ENCODE results near the gene ZNF143. TPM values are rescaled to one million over a fixed set of nuclear protein-coding genes. Genes with fewer than 3 reads are reported as not detected.
A peak's percentile ranks its signal among the peaks of the same experiment; 100 is the strongest.

ZNF143 gene
- total and polyA plus RNA-seq, 8 donors, result 17.3 to 29.4 (median 24.7) TPM

DNA sequence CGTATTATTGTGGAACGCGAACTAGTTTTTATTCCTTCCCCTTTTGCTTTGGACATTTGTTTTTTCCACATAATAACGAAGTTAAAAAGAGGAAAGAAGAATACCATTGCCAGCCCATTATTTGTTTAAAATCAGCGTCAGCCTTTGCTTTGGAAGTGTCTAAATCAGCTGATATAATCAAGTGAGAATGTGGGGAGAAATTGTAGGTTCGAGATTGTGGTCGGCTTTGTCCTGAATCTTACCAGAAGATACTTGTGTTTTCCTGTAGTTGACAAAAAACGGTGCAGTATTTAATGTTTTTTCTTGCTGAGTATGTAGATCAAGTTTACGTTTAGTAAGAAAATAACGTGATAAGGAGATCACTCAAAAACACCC, 935 bp downstream of the ZNF143 start:
- Histone ChIP-seq H3K36me3 (peaks cover 0 to 3% of the 10 kb centered on the region in 2 donors), H3K4me1 (peaks cover 9 to 30% of the 10 kb centered on the region in 2 donors), H3K27ac (peak overlapping the region; percentile 100), H3K4me3 (peak overlapping the region; percentile 53 to 61), H3K9me3 (no peaks in the 10 kb centered on the region), H3K27me3 (no peaks in the 10 kb centered on the region)
- TF ChIP-seq, protein P1, sequence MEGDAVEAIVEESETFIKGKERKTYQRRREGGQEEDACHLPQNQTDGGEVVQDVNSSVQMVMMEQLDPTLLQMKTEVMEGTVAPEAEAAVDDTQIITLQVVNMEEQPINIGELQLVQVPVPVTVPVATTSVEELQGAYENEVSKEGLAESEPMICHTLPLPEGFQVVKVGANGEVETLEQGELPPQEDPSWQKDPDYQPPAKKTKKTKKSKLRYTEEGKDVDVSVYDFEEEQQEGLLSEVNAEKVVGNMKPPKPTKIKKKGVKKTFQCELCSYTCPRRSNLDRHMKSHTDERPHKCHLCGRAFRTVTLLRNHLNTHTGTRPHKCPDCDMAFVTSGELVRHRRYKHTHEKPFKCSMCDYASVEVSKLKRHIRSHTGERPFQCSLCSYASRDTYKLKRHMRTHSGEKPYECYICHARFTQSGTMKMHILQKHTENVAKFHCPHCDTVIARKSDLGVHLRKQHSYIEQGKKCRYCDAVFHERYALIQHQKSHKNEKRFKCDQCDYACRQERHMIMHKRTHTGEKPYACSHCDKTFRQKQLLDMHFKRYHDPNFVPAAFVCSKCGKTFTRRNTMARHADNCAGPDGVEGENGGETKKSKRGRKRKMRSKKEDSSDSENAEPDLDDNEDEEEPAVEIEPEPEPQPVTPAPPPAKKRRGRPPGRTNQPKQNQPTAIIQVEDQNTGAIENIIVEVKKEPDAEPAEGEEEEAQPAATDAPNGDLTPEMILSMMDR (IDR thresholded peaks at IDR 0.05), result no peak
- DNase-seq (peak in 2 of 4 donors; percentile 32 to 36), ATAC-seq (no peak)
- intact Hi-C loops (cut with DNase I), result no loop called here

DNA sequence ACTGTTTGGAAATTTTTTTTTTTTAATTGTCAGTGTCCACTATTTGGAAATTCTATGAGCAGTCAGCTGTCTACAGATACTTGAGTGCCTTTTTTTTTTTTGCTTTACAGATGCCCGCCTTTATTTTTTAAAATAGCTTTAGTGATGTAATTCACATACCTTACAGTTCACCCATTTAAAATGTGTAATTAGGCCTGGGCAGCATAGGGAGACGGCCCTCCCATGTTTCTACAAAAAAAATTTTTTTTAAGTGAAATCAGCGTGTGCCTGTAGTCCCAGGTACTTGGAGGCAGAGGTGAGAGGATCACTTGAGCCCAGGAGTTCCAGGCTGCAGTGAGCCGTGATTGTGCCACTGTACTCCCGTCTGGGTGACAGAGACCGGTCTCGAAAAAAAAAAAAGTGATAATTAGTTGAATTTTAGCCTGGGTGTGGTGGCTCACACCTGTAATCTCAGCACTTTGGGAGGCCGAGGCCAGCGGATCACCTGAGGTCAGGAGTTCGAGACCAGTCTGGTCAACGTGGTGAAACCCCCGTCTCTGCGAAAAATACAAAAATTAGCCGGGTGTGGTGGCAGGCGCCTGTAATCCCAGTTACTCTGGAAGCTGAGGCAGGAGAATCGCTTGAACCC, 1.5 kb downstream of the ZNF143 start:
- H3K27me3 ChIP-seq, result no peaks in the 10 kb centered on the region
- H3K27ac ChIP-seq, result peak overlapping the region; percentile 100
- H3K36me3 ChIP-seq, result peaks cover 0 to 8% of the 10 kb centered on the region in 2 donors
- TF ChIP-seq, protein P1 (IDR thresholded peaks at IDR 0.05), result no peak
- ATAC-seq, result no peak
- H3K4me1 ChIP-seq, result peaks cover 9 to 30% of the 10 kb centered on the region in 2 donors
- intact Hi-C loops (cut with DNase I), result no loop called here
- H3K9me3 ChIP-seq, result no peaks in the 10 kb centered on the region
- peak overlapping the region in 1 of 2 donors; percentile 61 for H3K4me3 ChIP-seq
- peak in 1 of 4 donors; percentile 30 for DNase-seq

DNA sequence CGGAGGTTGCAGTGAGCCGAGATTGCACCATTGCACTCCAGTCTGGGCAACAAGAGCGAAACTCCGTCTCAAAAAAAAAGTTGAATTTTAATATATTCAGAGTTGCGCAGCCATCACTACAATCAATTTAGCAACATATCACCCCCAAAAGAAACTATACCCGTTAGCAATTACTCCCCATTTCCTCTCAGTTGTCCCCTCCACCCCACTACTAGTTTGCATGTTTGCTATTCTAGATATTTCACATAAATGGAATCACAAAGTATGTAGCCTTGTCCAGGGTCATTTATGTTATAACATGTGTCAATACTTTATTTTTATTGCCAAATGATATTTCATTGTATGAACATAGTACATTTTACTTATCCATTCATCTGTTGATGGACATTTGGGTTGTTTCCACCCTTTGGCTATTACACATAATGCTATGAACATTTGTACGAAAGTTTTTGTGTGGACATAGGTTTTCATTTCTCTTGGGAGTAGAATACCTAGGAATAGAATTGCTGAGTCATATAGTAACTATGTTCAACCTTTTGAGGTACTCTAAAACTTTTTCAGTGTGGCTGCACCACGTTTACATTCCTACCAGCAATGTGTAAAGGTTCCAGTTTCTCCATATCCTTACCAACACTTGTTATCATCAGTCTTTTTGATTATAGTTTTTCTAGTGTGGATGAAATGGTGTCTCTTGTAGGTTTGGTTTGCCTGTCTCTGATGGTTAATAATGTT, 2.2 kb downstream of the ZNF143 start:
- H3K27ac ChIP-seq, result peak overlapping the region in 1 of 2 donors; percentile 100
- DNase-seq (no peak), ATAC-seq (no peak)
- peak overlapping the region in 1 of 2 donors; percentile 61 for H3K4me3 ChIP-seq
- no peaks in the 10 kb centered on the region for H3K9me3 ChIP-seq
- TF ChIP-seq, protein P1 (IDR thresholded peaks at IDR 0.05), result no peak
- H3K36me3 ChIP-seq, result peaks cover 0 to 10% of the 10 kb centered on the region in 2 donors
- intact Hi-C loops (cut with DNase I), result no loop called here
- peaks cover 9 to 30% of the 10 kb centered on the region in 2 donors for H3K4me1 ChIP-seq
- H3K27me3 ChIP-seq, result no peaks in the 10 kb centered on the region

DNA sequence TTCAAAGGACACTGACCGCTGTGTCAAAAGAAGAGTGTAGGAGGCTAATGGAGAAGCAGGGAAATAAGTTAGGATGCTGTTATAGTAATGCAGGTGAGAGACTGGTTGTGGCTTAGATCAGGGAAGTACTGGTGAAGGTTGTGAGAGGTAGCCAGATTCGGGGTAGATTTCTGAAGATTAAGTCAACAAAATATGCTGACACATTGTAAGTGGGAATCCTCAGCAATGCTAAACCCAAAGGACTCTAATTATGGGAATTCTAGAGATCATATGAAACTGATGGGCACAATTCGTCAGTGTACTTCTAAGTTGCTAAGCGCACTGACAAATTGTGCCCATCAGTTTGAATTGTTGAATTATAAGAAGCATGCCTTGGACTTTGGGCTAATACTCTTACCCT, 10.0 kb downstream of the ZNF143 start:
- ATAC-seq, result no peak
- Histone ChIP-seq H3K4me3 (no peak overlapping the region), H3K9me3 (no peaks in the 10 kb centered on the region), H3K27me3 (no peaks in the 10 kb centered on the region), H3K4me1 (no peaks in the 10 kb centered on the region), H3K27ac (no peak overlapping the region), H3K36me3 (peaks cover 0 to 55% of the 10 kb centered on the region in 2 donors)
- no peak for DNase-seq
- intact Hi-C loops (cut with DNase I), result no loop called here
- TF ChIP-seq, protein P1 (IDR thresholded peaks at IDR 0.05), result no peak

DNA sequence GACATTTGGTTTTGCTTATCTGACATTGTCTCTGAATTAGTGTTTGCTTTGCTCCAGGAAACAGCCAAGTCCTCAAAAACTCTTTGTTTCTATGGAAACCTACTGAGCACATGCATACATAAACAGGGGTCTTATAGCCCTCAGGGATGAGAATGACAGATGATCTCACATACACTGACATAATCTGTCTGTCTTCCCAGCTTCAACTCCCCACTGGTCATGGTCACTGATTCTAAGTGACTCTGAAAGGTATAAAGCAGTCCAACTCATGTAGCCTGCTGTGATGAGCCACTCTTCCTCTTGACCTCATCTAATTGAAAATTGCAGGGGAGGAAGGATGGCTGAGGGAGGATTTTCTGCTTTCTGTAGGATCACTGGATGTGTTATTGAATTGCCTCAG, 12.6 kb downstream of the ZNF143 start:
- DNase-seq (no peak), ATAC-seq (no peak)
- intact Hi-C loops (cut with DNase I), result no loop called here
- H3K4me1 ChIP-seq, result no peaks in the 10 kb centered on the region
- H3K4me3 ChIP-seq, result no peak overlapping the region
- TF ChIP-seq, protein P1 (IDR thresholded peaks at IDR 0.05), result no peak
- no peaks in the 10 kb centered on the region for H3K27me3 ChIP-seq
- peaks cover 2 to 69% of the 10 kb centered on the region in 2 donors for H3K36me3 ChIP-seq
- H3K27ac ChIP-seq, result no peak overlapping the region
- no peaks in the 10 kb centered on the region for H3K9me3 ChIP-seq

Data from left lung (tissue), 10 donors.